GM18861 (cell line): Measurements from ENCODE around the gene SLC6A4.

Experiments
- ATAC-seq: cut with Tn5 transposase; IDR thresholded peaks from one replicate; pipeline ENCODE4 v1.9.1; 2021; ENCODE audit not compliant: unreplicated experiment

SLC6A4 gene

DNA sequence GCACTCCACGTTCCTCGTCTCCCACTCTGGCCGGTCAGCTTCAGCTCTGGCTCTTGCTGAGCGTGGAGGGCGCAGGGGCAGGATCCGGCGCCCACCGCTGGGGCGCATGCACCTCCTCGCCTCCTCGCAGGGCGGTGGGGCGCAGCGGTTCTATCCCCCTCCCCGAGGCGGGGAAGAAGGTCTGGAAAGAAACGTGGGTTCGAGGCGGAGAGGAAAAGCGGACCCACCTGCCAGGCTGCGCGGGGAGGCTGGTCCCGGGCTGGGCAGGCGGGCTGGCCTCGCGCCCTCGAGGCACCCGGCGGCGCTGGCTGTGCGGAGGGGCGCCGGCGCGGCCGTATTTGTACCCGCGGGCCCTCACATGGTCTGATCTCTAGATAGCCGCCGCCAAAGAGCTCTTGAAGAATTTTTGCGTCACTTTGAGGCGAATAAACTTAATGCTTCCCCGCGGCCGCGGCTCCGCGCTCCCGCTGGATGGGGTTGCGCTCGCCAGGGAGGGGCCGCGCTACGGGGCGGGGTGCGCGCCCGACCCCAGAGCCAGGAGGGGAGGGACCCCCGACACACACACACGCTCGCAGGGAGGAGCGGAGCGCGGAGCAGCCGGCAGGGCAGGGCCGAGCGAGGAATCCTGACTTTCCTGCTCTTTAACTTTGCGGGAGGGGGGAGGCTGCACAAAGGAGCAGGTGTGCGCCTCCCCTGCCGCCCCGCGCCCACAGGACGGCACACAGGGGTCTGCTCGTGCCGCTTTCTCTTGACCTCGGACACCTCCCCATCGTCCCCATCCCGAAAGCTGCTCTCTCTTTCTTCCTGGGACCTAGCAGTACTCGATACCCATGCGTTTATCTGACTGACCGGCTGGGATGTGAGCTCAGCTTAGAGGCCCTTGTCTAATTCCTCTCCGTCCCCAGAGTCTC lies at the start of gene SLC6A4:
Gene SLC6A4, minus strand, starts transcription at position 312 of the 911 bp plus-strand sequence. CDS start 13,739 bp downstream, outside the sequence.
- ATAC-seq, result no peak

DNA sequence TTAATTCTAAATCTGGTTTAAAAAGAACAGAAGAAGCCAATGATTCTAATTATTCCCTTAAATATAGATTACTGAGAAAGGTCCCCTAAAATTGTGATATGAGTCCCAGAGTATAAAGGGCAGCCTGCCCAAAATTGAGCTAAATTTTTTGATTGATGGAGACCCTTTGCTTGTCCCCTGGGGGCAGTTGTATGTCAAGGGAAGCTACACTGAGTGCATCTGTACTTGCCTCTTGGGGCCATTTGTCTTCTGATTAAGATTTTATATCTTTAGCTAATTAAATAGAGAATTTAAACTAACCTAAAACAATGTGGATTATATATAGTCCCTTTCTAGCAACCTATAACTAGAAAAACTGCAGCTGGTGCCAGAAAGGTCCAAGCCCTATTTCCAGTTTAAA lies 43.7 kb upstream of the SLC6A4 start:
- no peak for ATAC-seq

DNA sequence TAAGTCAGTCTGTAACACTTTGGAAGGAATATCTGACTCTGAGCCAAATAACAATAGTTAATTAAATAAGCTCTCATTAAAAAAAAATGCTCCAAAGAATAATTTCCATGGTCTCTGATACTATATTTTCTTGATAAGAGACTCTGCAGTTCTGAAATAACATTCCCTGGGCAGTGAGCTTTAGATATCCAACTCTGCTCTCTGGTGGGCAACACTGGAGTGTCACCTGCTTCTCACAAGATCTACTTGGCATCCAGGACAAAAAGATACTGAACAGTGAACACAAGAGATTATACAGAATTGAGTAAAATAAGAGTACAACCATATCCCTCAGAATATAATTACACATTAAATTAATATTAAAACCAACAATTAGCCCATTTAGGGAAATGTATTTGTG lies 42.5 kb upstream of the SLC6A4 start:
- no peak for ATAC-seq

DNA sequence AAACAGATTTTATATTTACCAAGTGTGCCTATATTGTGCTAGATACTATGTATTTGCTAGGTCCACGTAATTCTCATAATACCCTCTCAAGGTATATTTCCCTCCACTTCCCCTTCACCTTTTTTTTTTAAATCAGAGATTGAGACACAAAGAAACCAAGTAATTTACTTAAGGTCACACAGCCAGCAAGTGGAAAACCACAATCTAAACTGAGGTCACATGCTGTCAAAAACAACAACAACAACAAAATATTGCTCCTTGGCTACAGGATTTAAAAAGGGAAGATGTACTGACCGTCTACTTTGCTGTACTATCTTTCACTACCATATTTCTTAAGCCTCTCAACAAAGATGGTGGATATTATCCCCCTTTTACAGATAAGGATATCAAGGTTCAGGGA lies 40.4 kb upstream of the SLC6A4 start:
- no peak for ATAC-seq

DNA sequence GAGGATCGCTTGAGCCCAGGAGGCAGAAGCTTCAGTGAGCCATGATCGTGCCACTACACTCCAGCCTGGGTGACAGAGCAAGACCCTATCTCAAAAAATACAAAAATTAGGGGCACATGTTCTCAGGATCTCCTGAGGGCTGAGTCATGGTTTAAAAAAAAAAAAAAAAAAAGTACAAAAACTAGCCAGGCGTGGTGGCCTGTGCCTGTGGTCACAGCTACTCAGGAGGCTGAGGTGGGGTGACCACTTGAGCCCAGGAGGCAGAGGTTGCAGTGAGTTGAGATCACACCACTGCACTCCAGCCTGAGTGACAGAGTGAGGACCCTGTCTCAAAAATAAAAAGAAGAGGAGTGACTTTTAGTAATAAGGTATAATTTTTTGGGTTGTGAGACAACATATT lies 39.4 kb upstream of the SLC6A4 start:
- ATAC-seq, result no peak

DNA sequence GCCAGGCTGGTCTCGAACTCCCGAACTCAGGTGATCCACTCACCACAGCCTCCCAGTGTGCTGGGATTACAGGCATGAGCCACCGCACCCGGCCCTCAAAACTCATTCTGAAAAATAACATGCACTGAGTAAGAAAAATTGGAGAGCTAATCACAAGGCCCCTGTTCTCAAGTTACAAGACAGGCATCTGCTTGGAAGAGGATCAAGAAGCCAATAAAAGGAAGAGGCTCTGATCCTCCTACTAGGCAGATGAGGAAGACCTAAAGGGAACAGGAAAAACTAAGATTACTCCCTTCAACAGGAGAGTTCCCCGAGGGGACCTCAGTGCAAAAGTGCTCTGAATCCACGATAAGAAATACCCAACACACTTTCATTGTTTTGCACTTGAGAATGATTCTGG lies 37.9 kb upstream of the SLC6A4 start:
- ATAC-seq, result no peak

DNA sequence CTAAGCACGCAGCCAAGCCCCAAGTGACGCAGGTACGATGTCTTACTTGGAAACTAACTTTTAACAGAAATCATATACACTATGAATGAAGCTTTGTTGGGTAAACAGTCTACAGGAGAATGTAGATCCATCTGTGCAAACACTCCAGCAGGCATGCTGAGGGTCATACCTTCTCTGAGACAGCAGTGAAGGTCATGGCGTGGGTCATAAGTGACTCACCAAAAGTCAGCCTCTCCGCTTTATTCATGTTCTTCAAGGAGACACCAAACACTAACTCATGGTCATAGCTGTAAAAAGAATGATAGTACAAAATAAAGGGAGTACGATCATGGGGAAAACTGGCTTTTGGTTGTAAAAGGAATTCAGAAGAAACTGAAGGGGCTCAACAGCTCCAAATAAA lies 35.6 kb upstream of the SLC6A4 start:
- no peak for ATAC-seq

DNA sequence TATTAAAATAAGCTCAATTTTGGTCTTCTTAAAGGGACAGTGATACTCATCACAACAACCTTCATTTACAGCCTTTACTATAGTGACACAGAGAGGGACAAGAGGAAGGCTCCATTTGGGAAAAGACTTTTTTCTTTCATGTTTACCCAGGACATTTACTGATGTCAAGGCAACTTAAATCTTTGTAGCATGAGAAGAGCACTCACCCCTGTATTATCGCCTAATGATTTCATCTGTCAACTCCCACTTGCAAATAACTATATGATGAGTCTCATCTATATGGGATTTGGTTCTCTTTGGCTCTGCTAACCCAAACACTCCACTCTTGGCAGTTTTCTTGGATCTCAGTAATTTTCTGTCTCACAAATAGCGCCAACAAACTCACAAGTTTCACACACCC lies 32.1 kb upstream of the SLC6A4 start:
- ATAC-seq, result no peak

DNA sequence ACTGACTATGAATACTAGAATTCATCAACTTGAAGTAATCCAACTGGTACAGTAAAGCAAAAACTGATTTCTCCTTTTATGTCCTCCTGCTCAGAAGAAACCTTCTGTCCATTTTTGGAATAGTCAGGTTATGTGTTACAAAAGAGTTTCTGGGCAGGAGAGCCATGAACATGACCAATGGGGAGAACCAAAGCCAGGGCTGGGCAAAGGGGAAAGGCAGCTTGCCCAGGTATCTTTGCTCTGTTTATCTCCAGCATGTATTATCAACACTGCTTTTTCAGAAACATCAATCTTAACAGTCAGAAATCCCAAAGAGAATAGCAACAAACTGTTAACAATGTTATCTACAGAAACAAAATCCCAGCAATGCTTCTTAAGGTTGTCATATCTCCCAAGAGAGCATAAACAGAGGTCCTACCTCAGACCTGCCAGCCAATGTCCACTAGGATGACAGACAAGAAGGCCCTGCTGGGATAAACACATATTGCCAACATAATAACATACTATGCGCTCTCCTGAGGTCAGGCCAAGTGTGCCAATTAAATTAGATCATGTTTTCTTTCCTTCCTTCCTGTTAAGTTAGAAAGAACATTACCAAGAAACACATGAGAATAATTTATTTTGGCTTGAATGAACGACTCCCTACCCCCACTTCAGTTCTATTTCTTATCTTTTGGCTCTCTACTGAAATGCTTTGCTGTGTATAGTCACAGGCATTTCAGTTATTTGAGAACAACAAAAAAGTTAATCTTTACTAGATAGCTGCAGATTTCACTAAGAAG lies 28.2 kb upstream of the SLC6A4 start:
- ATAC-seq, result no peak

DNA sequence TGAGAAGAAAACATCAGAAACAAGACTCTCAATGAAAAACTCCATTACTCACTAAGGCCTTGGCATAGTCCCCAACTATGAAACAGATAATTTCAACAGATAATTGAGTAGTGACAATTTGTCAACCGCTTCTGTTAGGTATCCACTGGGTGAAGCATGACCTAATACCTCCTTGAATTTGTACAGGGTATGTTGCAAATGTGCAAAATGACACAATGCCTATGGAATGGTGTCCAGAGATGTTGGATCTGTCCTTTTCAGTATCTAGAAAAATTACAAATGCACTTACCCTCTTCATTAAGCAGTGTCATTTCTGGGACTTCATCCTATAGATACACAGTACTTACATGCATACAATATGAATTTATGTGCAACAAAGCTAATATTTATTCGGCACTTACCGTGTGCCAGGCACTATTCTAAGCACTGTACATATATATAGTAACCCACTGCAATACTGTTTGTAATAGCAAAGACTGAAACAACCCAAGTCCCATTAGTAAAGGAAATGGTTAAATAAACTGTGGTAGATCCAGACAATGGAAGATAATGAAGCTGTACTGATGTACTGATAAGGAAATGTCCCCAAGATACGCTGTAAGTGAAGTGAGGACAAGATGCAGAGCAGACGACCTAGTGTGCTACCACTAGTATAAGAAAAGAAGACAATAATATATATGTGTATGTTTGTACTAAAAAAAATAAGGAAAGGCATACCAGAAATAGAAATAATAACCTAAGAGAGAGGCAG lies 21.4 kb upstream of the SLC6A4 start:
- no peak for ATAC-seq

DNA sequence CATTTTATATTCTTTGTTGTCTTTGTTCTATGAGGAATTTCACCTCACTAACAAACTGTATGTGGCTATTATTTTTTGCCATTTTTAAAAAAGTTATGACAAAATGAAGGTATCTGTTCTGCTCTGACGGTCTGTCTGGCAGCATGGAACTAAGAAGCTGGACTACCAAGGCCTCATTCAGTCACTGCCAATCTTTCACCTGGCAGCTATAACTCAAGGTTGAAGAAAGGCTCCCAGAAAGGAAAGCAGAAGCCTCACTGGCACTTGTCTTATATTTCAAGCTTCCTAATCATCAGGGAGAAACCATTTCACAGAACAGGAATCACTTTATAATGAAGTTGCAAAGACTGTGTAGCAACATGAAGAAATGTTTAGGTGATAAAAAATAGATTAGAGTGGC lies 18.7 kb upstream of the SLC6A4 start:
- ATAC-seq, result no peak

DNA sequence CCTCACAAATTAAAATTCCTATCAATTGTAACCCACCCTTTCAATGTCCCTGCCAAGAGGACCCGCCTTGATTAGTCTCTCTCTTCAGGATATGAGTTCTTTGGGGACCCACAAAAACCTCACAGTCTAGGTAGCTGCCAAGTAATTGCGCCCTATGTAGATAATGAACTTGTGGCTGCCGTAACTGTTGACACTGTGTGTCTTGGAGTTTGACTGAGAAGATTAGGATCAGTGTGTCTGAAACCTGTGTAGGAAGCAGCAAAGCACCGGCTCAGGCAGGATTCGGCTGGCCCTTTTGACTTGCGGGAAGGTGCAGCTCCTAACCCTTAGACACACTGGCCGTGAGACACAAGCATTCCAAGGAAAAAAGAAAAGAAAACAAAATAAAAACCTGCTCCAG lies 17.8 kb upstream of the SLC6A4 start:
- no peak for ATAC-seq

DNA sequence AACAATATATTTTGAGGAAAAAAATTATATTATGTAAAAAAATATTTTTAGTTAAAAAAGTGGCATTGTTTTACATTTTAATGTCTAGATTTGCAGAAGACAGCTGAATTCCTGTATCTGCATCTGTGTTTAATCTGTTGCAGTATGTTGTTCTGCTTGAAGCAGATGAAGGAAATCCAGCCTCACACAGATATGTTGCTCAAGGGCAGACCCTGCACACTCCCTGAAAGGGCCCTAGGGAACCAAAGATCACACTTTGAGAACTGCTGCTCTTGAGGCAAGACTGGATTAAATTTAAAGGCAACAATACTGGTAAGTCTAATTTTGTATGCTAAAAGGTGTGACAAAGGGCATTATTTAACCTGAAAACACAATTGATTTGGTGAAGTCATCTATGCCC lies 16.4 kb upstream of the SLC6A4 start:
- ATAC-seq, result no peak

DNA sequence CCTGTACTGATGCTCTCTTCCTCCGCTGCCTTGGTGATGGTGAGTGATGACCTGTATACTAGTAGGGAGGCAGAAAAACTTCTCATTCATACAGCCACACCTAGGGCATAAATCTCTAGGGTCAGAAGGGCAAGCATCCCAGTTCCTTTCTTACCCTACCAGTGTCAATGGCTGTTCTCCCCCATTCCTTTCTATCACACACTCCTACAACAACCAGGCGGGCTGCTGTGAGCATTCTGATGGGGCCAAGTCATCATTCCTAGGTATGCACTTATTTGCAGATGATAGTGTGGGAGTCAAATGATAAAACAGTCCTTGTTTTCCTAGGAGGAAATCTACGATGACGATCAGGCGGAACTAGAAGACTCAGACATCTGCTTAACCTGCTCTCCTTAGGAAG lies 14.0 kb upstream of the SLC6A4 start:
- ATAC-seq, result no peak

DNA sequence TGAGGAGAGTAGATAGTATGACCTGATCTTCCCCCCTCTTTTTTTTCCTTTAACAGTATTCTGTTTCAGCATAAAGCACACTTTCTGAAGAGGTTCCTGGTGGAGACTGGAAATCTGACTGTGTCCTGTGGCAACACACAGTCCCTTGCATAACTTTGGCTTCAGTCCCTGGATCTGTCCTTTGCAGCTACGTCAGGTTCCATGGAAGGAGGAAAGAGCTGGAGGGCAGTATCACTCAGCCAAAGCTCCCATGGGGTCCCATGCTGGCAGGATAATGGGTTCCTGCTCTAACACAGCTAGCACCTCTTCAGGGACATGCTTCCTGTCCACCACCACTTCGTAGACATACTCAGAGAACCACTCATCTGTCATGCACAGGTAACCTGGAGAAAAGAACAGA lies 13.3 kb upstream of the SLC6A4 start:
- no peak for ATAC-seq

DNA sequence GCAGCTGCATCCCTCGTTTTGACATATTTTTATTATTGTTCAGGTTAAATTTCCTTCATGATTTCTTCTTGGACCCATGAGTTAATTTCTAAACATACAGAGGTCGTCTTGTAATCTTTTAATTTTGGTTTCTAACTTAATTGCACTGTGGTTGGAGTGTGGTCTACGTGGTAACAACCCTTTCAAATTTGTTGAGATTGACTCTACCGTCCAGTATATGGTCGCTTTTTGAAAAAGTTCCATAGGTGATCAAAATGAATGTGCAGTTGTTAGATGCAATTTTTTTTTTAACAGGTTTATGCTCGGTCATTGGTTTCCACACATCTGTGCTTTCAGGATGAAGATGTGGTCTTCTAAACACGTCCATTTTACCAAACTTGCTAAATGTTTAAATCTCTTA lies 11.0 kb upstream of the SLC6A4 start:
- no peak for ATAC-seq

DNA sequence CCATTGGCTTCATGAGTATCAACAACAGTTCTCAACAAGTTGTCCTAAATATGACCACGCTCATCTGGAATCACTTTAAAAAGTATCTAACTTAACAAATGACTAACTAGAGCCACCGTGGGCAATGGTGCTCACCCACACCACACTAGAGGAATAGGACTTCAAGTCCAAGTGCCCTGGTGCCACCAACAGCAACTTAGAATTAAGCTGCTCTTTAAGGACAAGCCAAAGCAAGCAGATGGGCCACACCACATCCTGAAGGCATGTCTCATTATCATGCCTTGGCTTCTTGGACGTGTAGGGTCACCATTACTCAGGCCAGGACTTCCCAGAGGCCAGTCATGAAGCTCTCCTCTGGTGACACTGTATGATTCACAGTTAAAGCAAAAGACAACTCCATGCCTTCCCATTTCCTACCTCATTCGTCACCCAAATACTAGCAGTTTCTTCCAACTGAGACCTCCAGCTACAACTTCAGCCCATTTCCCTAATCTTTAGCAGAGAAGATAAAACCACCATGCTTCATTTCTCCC lies 9.4 kb upstream of the SLC6A4 start:
- ATAC-seq, result no peak

DNA sequence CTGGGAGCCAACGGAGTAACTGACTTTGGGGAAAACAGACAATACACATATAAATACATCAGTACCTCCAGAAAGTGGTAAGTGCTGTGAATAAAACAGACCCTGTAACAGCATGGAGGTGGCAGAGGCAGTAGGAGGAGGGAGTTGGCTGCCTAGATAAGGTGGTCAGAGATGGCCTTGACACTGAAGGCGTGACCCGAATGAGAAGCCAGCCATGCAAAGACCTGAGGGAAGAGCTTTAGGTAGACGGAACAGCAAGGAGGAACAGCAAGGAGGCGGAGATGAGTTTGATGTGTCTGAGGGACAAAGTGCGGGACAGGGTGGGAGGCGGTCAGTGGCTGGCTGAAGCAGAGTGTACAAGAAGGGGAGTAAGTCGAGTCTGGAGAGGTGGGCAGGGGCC lies 8.1 kb upstream of the SLC6A4 start:
- ATAC-seq, result no peak

DNA sequence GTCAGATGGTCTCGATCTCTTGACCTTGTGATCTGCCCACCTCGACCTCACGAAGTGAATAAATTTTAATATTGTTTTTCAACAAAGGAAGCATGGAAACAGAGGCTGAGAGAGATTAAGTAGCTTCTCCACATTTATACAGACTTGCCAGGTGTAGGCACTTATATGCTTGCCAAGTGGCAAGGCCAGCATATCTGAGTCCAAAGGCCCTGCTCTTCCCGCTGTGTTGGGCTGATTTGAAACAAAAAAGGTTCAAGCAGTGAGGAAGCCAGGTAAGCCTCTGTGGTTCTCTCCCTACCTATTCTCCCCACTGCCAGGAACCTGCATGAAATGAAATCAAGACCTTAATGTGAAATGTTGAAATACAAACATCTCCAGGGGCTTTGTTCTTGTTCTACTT lies 7.5 kb upstream of the SLC6A4 start:
- ATAC-seq, result no peak

DNA sequence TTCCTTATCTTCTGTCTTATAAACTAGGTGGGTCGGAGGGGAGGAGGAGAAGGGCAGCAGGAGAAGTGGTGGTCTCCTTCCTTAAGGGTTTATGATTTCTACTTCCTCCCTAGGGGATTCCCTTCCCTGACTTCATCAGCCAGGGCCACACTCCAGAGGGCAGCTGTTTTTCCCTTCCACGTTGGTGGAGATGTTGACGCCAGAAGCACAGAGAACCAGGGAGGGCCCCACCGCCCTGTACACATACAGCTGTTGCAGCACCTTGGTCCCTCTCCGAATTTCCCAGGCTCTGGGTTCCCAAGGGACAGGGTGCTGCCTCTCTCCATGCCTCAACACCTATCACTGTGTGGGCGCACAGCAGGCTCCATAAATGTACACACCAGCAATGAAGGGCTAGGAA lies 5.6 kb upstream of the SLC6A4 start:
- no peak for ATAC-seq

DNA sequence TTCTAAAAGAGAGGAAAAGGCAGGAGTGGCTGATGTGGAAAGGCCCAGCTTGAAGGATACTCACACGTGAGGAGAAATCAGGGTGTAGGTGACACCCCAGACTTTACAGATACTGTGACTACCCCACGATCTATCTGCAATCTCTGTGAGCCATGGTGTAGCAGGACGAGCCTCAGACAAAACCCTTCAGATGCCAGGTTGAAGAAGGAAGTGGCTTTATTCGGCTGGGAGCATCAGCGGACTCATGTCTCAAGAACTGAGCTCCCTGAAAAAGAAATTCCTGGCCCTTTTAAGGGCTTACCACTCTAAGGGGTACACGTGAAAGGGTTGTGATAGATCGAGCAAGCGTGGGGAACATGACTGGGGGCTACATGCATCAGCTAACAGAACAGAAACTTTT lies 4.7 kb upstream of the SLC6A4 start:
- no peak for ATAC-seq
